ENCODE measurements around the gene KRCC1. TPM values are rescaled to one million over a fixed set of nuclear protein-coding genes. Genes with fewer than 3 reads are reported as not detected.

KRCC1 gene
- total and polyA plus RNA-seq, 9 of the 15 experiments (the other 6 are each of a cell fraction or from before 2014, with no cell fraction given), result 1.9 to 6.0 (median 2.2) TPM

- H3K36me3 ChIP-seq (ENCODE audit: control insufficient read depth, insufficient read depth, low read length), result no peaks in the 10 kb centered on the region
- in situ Hi-C loops (cut with MboI) (loop anchor here (10.0 to 25.0 kb wide), 3 partner anchors 135 to 783 kb away; no protein-coding TSS in a partner anchor), intact Hi-C loops (cut with micrococcal nuclease) (loop anchor here (5.0 kb wide), 1 partner anchor 142 kb away; no protein-coding TSS in a partner anchor)
- H3K4me2 ChIP-seq (ENCODE audit: insufficient read depth, low read length), result no peak overlapping the region
- WGBS (ENCODE audit: insufficient coverage, low coverage, missing lambda C conversion rate), result 66% methylated on average over 3 of the region's 3 CpGs
- no TSS peak for BruUV-seq (replicated peaks)
- TF ChIP-seq USF2 (CRISPR knock-in tag; IDR thresholded peaks at IDR 0.05), result peak; percentile 28; the same call in 1 of the 2 replicates
- TF ChIP-seq ZNF408 (CRISPR knock-in tag; IDR thresholded peaks at IDR 0.05; ENCODE audit: low read depth), result no peak
- FAIRE-seq (no peak), ATAC-seq (no peak), DNase-seq (ENCODE audit: extremely low read depth in 1 of 4, low spot score in 3 of 4) (no peak)
- no peaks in the 10 kb centered on the region for H3K9me1 ChIP-seq (ENCODE audit: control insufficient read depth, insufficient read depth, low read length)
- ChIA-PET CTCF (ENCODE audit: low intra/inter-chr PET ratio) (no interaction called here), POLR2A (interaction anchor here (1.2 kb wide), 1 partner anchor 35 kb away, joined by 3 read pairs; no protein-coding TSS in a partner anchor)
- peaks cover 17% of the 10 kb centered on the region in 2 experiments; a peak in 4 of 5 replicates for H3K4me1 ChIP-seq (replicated peaks in 1 of 2; ENCODE audit: control insufficient read depth in 2 of 2, insufficient read depth in 2 of 2, low read length in 2 of 2)
- no peaks in the 10 kb centered on the region; the same call in 1 of the 2 replicates for H4K20me1 ChIP-seq (replicated peaks; ENCODE audit: control insufficient read depth, insufficient read depth, low read length)
- H3K79me2 ChIP-seq (ENCODE audit: control insufficient read depth, insufficient read depth, low read length), result no peaks in the 10 kb centered on the region
- no peak overlapping the region for H3K4me3 ChIP-seq
- no peak overlapping the region for H3K27ac ChIP-seq (ENCODE audit: extremely low read depth, low read depth, low read length)
- H3K27me3 ChIP-seq (ENCODE audit: control insufficient read depth in 2 of 2, insufficient read depth in 2 of 2, low read length in 2 of 2), result no peaks in the 10 kb centered on the region
- no peak overlapping the region for H3K9ac ChIP-seq (ENCODE audit: insufficient read depth in 1 of 2, low read depth in 2 of 2, low read length in 2 of 2)
- H2AFZ ChIP-seq (ENCODE audit: low read depth, low read length), result no peak overlapping the region
- H3K9me3 ChIP-seq (replicated peaks; ENCODE audit: control insufficient read depth, insufficient read depth, low read depth, low read length), result peaks cover 2% of the 10 kb centered on the region; the same call in 1 of the 2 replicates
Measured at GRCh38 chr2:88019985-88020384, 35.6 kb downstream of the KRCC1 start.

- ATAC-seq, result no peak
- Histone ChIP-seq H3K27ac (ENCODE audit: extremely low read depth, low read depth, low read length) (no peak overlapping the region), H3K79me2 (ENCODE audit: control insufficient read depth, insufficient read depth, low read length) (no peaks in the 10 kb centered on the region), H3K4me1 (replicated peaks in 1 of 2; ENCODE audit: control insufficient read depth in 2 of 2, insufficient read depth in 2 of 2, low read length in 2 of 2) (peaks cover 17% of the 10 kb centered on the region in 2 experiments; a peak in 4 of 5 replicates), H2AFZ (ENCODE audit: low read depth, low read length) (no peak overlapping the region), H4K20me1 (replicated peaks; ENCODE audit: control insufficient read depth, insufficient read depth, low read length) (no peaks in the 10 kb centered on the region; the same call in 1 of the 2 replicates), H3K36me3 (ENCODE audit: control insufficient read depth, insufficient read depth, low read length) (no peaks in the 10 kb centered on the region), H3K4me3 (no peak overlapping the region), H3K9ac (ENCODE audit: insufficient read depth in 1 of 2, low read depth in 2 of 2, low read length in 2 of 2) (no peak overlapping the region), H3K4me2 (ENCODE audit: insufficient read depth, low read length) (no peak overlapping the region), H3K9me3 (replicated peaks; ENCODE audit: control insufficient read depth, insufficient read depth, low read depth, low read length) (peaks cover 2% of the 10 kb centered on the region; the same call in 1 of the 2 replicates), H3K27me3 (ENCODE audit: control insufficient read depth in 2 of 2, insufficient read depth in 2 of 2, low read length in 2 of 2) (no peaks in the 10 kb centered on the region), H3K9me1 (ENCODE audit: control insufficient read depth, insufficient read depth, low read length) (no peaks in the 10 kb centered on the region)
- intact Hi-C loops (cut with micrococcal nuclease) (loop anchor here (5.0 kb wide), 1 partner anchor 143 kb away; no protein-coding TSS in a partner anchor), in situ Hi-C loops (cut with MboI) (loop anchor here (10.0 to 25.0 kb wide), 3 partner anchors 136 to 782 kb away; no protein-coding TSS in a partner anchor)
- CTCF ChIA-PET (ENCODE audit: low intra/inter-chr PET ratio), result no interaction called here
- FAIRE-seq, result no peak
- no peak for DNase-seq (ENCODE audit: extremely low read depth in 1 of 4, low spot score in 3 of 4)
- BruUV-seq (replicated peaks), result no TSS peak
- POLR2A ChIA-PET, result no interaction called here
- 71% methylated on average over 6 of the region's 6 CpGs for WGBS (ENCODE audit: insufficient coverage, low coverage, missing lambda C conversion rate)
- TF ChIP-seq MEF2A (IDR thresholded peaks at IDR 0.05; ENCODE audit: control insufficient read depth, low read depth, low read length), result no peak
- no peak for TF ChIP-seq ZNF740 (CRISPR knock-in tag; IDR thresholded peaks at IDR 0.05)
- no peak for TF ChIP-seq ZNF740 (tag; IDR thresholded peaks at IDR 0.05)
- TF ChIP-seq SP1 (CRISPR knock-in tag; IDR thresholded peaks at IDR 0.05), result no peak
- no peak for TF ChIP-seq PCBP2 (IDR thresholded peaks at IDR 0.05; ENCODE audit: low read depth, low read length, poor library complexity, severe bottlenecking)
- no peak for TF ChIP-seq ZNF609 (CRISPR knock-in tag; IDR thresholded peaks at IDR 0.05; ENCODE audit: borderline replicate concordance)
Measured at GRCh38 chr2:88018909-88019308, 36.7 kb downstream of the KRCC1 start.
